Loucy (cell line): ENCODE data around the gene TRIM67.

ENCODE experiments used
- H2AFZ ChIP-seq: fragments of 200-600 bp; sonication (generic); 2 replicates; pipeline ENCODE4 v1.6.0; 2016; ENCODE audit warnings: antibody characterized with exemption, mild to moderate bottlenecking, low read length, moderate library complexity
- H3F3A ChIP-seq: fragments of 200-600 bp; 2 replicates; pipeline ENCODE4 v1.6.0; 2016; ENCODE audit warnings: antibody characterized with exemption, low read depth, mild to moderate bottlenecking
- H3K27me3 ChIP-seq: fragments of 200-600 bp; sonication (generic); 2 replicates; pipeline ENCODE4 v1.6.1; 2014; ENCODE audit warnings: low read length, mild to moderate bottlenecking; ENCODE audit not compliant: insufficient read depth, poor library complexity, severe bottlenecking
- H3K36me3 ChIP-seq: fragments of 200-600 bp; sonication (generic); 2 replicates; pipeline ENCODE4 v1.6.1; 2016; ENCODE audit warnings: low read length; ENCODE audit not compliant: insufficient read depth
- H3K4me1 ChIP-seq: fragments of 200-600 bp; sonication (generic); 2 replicates; pipeline ENCODE4 v1.5.1; 2014; ENCODE audit warnings: low read length, mild to moderate bottlenecking; ENCODE audit not compliant: insufficient read depth, poor library complexity, severe bottlenecking
- H3K4me2 ChIP-seq: fragments of 200-600 bp; sonication (generic); 2 replicates; pipeline ENCODE4 v1.6.0; 2014; ENCODE audit warnings: antibody characterized with exemption, low read length, low read depth, mild to moderate bottlenecking; ENCODE audit not compliant: poor library complexity, severe bottlenecking
- H3K4me3 ChIP-seq: fragments of 200-600 bp; sonication (generic); 2 replicates; pipeline ENCODE4 v1.5.1; 2014; ENCODE audit warnings: low read length, mild to moderate bottlenecking, mixed read lengths; ENCODE audit not compliant: poor library complexity, severe bottlenecking
- H3K79me2 ChIP-seq: fragments of 200-600 bp; sonication (generic); 2 replicates; pipeline ENCODE4 v1.6.1; 2014; ENCODE audit warnings: low read length; ENCODE audit not compliant: insufficient read depth
- H3K9ac ChIP-seq: fragments of 200-600 bp; sonication (generic); 2 replicates; pipeline ENCODE4 v1.6.0; 2014; ENCODE audit warnings: mild to moderate bottlenecking, low read depth, low read length, moderate library complexity; ENCODE audit not compliant: poor library complexity, severe bottlenecking
- H3K9me2 ChIP-seq: fragments of 200-600 bp; sonication (generic); replicated peaks from 2 replicates; pipeline ENCODE4 v1.6.1; 2016; ENCODE audit warnings: low read depth, low read length, mixed read lengths
- H3K9me3 ChIP-seq: fragments of 200-600 bp; sonication (generic); 2 replicates; pipeline ENCODE4 v1.6.1; 2014; ENCODE audit warnings: mild to moderate bottlenecking, antibody characterized with exemption, low read length, low read depth; ENCODE audit not compliant: insufficient read depth
- H4K20me1 ChIP-seq: fragments of 200-600 bp; sonication (generic); 2 replicates; pipeline ENCODE4 v1.6.0; 2014; ENCODE audit warnings: antibody characterized with exemption, low read length, mild to moderate bottlenecking; ENCODE audit not compliant: insufficient read depth, poor library complexity, severe bottlenecking
- CTCF ChIP-seq: fragments of 200-600 bp; sonication (generic); conservative IDR thresholded peaks from 2 replicates; pipeline ENCODE4 v1.5.1; 2014; ENCODE audit warnings: mild to moderate bottlenecking, antibody characterized with exemption, low read length
- EZH2phosphoT487 ChIP-seq: fragments of 200-600 bp; IDR thresholded peaks from 2 replicates; pipeline ENCODE4 v1.6.1; 2018; ENCODE audit warnings: antibody characterized with exemption, mild to moderate bottlenecking, moderate library complexity, borderline replicate concordance

Gene TRIM67

DNA sequence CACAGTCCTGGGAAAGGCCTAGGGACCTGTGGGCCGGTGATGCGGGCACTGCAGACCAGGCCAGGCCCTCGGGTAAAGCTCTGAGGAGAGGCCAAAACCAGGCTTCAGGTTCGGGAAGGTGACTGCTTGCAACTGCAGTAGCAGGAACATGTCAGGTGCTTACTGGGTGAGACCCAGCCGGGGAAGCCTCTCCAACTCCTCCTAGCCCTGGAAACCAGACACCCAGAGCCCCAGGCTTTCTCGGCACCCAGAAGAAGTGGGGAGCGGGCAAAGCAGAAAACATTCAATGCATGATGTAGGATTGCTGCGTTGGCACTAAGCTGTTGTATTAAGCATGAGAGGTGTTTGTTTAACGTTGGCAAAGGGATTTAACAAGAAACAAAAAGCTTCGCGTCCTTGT, 58.9 kb downstream of the TRIM67 start:
- Histone ChIP-seq H3K4me2 (no peak overlapping the region), H3K4me1 (no peaks in the 10 kb centered on the region), H3K9ac (no peak overlapping the region), H3K79me2 (no peaks in the 10 kb centered on the region), H3F3A (no peaks in the 10 kb centered on the region), H3K27me3 (no peaks in the 10 kb centered on the region), H4K20me1 (no peaks in the 10 kb centered on the region), H3K4me3 (no peak overlapping the region), H3K9me3 (no peaks in the 10 kb centered on the region), H3K9me2 (no peaks in the 10 kb centered on the region), H3K36me3 (peaks cover 21% of the 10 kb centered on the region; the same call in 1 of the 2 replicates), H2AFZ (no peak overlapping the region)
- TF ChIP-seq CTCF (no peak), EZH2phosphoT487 (no peak)

- no peaks in the 10 kb centered on the region for H4K20me1 ChIP-seq
- H3K4me2 ChIP-seq, result no peak overlapping the region
- H2AFZ ChIP-seq, result no peak overlapping the region
- no peak overlapping the region for H3K9ac ChIP-seq
- no peaks in the 10 kb centered on the region for H3K9me2 ChIP-seq
- H3K9me3 ChIP-seq, result no peaks in the 10 kb centered on the region
- H3K4me1 ChIP-seq, result no peaks in the 10 kb centered on the region
- no peaks in the 10 kb centered on the region for H3K79me2 ChIP-seq
- no peak overlapping the region for H3K4me3 ChIP-seq
- H3F3A ChIP-seq, result no peaks in the 10 kb centered on the region
- no peak for TF ChIP-seq CTCF
- TF ChIP-seq EZH2phosphoT487, result no peak
- H3K36me3 ChIP-seq, result peaks cover 39% of the 10 kb centered on the region; the same call in 1 of the 2 replicates
- no peaks in the 10 kb centered on the region for H3K27me3 ChIP-seq
Observed at GRCh38 chr1:231226156-231226555, 64.3 kb downstream of the TRIM67 start.

DNA sequence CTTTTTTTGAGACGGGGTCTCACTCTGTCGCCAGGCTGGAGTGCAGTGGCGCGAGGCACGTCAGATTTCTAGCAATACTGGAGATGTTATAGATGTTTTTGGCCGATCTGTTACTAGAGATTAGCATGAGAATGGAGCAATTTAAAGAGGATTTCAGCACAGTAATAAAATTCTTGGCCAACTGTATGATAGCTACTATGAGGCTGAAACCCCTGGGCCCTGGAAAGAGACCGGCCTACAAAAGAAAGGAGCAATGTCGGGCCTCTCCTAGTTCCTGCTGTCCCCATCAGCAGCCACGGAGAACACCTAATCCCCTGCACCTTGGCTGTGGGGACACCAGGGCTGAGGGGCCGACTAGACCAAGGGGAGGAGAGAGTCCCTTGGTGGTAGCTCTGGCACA, 69.7 kb downstream of the TRIM67 start:
- peaks cover 19% of the 10 kb centered on the region for H3K4me1 ChIP-seq
- H3K27me3 ChIP-seq, result no peaks in the 10 kb centered on the region
- H3K9ac ChIP-seq, result no peak overlapping the region
- H3F3A ChIP-seq, result no peaks in the 10 kb centered on the region
- no peaks in the 10 kb centered on the region for H3K9me2 ChIP-seq
- H4K20me1 ChIP-seq, result no peaks in the 10 kb centered on the region
- H3K9me3 ChIP-seq, result no peaks in the 10 kb centered on the region
- no peak overlapping the region for H3K4me3 ChIP-seq
- no peak overlapping the region for H3K4me2 ChIP-seq
- H3K36me3 ChIP-seq, result peaks cover 11% of the 10 kb centered on the region; the same call in 1 of the 2 replicates
- H3K79me2 ChIP-seq, result no peaks in the 10 kb centered on the region
- TF ChIP-seq EZH2phosphoT487, result no peak
- no peak for TF ChIP-seq CTCF
- no peak overlapping the region for H2AFZ ChIP-seq
